ENCODE measurements around the gene KIAA1958.

Gene KIAA1958

DNA sequence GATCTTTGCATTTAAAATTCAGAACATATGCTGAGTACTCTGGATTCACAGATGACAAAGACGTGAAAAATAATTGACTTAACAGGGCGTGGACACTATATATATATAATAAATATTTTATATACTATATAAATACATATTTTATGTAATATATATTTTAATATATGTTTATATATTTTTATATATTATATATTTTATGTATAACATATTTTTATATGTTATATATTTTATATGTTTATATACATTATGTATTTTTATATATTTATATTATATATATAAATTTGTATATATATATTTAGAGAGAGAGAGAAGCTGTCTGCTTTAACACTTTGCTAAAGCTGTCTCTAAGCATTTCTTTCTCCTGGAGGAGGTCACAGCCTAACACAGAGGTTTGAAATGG is 118.2 kb downstream of the KIAA1958 start:
- DNase-seq (ENCODE audit: low read depth) = no peak

DNA sequence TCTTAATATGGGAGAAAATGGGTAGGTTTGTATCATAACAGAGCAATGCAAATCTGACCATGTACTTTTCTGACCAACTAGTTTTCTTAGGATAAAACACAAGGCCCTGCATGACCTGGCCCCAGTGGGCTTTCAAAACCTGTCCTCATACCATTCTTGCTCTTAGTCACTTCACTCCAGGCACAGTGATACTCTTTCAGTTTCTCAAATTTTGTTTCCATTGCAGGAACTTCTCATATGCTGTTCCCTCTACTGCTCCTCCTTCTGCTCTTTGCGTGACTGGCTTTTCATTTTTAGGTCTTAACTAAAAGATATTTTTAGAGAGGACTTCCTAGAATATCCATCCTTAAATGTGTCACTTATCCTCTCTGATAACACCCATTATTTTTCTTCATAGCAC is 118.9 kb downstream of the KIAA1958 start:
- no peak for DNase-seq (ENCODE audit: low read depth)

DNA sequence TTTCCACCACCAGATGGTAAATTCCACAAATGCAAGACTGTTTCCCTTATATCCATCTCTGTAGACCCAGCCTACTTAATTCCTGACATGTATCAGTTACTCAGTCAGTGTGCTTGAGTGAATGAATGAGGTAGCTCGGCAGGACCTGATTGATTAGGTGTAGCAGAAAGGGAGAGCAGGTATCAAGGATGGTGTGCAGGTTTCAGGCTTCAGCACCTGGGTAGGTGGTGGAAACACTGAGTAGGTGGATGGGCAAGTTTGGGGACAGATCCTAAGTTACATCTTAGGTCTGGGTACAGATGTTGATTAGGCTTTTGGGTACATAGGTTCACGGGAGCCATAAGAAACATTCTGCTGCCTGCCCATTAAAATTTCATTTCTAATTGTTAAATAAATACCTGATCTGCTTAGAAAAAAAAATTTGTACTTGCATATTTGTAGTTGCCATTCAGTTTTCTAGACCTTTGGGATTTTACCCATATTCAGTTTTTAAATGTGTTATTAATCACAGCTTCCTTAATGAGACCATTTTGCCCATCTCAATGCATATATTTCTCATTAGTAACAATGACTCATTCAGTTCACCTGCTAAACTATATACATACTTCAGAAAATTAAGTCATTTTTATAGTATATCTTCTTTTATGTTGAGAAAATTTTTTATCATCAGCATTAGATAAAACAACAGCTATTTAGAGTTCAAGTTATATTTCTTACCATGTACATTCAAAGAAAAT is 119.5 kb downstream of the KIAA1958 start:
- DNase-seq (ENCODE audit: low read depth) = no peak

DNA sequence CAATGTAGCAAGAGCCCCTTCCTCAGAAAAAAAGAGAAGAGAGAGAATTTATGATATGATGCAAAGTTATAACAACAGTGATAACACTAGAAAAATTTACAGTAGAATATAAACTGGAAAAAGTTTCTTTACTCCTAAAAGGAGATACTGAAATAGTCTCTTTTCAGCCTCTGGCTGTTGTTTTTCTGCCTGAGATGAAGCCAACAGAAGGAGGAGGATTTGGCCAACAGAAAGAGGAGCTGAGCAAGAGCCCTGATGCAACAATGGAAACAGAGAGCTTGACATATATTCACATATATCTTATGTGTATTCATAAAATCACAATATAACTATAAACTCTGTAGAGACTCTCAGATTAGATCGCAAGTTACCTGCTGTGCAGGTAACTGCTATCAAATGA is 122.2 kb downstream of the KIAA1958 start:
- no peak for DNase-seq (ENCODE audit: low read depth)

DNA sequence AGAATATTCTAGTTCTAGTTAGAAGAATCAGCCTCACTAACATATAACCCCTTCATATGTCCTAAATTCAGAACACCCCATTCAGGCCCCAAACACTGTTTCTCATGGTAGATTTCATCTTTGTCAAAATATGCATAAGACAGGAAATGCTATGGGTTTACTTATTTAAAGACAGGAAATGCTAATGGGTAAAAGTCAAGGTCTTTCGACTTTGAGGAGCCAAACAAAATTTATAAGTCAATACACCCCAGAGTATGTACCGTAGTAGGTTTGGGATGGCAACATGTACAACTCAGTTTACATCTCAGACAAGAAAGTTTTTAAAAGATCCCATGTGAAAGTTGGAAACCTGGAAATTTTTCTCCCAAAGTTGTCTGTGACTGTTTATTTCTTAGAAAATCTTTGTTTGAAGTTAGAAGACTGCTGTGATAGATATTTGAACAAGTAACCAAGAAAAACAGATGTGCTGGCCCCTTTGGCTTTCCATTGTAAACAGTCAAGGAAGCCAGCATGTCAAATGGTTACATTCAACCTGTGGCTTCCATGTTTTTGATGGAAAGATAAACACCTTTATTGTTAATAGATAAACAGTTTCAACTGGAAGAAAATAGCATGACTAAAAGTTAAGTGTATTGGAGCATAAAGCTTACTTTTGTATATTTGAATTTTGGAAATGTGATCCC is 129.1 kb downstream of the KIAA1958 start:
- no peak for DNase-seq (ENCODE audit: low read depth)

DNA sequence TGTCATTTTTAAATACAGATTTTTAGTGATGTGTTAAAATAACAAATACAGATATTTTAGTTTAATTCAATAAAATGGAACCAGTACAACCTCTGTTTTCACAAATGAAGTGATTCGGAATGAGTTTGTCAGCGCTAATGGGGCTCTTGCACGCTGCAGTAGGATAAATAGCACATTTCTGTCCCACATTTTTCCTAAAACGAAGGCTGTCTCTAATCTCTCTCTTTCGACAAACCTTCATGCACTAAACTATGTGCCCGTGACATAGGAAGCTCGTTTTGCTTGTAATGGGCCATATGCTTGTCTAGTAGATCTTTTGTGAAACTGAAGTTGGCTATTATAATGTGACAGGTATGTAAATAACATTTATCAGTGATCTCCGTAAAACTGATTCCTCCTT is 130.7 kb downstream of the KIAA1958 start:
- no peak for DNase-seq (ENCODE audit: low read depth)

DNA sequence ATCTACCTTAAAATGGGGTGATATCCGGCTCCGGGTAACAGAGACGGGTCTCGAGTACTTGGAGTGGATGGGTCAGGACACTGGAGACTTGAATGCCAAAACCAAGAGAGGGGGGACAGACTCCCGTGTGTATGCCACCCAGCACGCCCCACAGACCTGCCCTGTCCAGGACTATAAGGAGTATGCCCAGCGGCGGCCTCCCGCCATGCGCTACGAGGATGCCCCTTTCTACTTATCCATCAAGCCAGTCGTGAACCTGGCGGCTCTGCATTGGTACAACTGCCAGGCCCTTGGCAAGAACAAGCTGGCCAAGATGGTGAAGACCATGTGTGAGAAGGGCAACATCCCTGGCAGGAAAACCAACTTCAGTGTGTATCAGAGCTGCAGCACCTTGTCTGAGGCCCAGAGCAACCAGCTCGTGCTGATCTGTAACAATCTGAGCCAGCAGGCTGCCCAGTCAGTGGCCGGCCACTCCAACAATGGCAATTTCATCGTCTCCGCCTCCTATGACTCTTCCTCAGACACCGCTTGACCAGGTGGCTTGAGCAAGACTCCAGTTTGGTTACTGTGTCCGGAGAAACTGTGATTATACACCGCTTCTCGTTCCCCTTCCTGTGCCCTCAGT is 131.9 kb downstream of the KIAA1958 start:
- DNase-seq (ENCODE audit: low read depth) = no peak

DNA sequence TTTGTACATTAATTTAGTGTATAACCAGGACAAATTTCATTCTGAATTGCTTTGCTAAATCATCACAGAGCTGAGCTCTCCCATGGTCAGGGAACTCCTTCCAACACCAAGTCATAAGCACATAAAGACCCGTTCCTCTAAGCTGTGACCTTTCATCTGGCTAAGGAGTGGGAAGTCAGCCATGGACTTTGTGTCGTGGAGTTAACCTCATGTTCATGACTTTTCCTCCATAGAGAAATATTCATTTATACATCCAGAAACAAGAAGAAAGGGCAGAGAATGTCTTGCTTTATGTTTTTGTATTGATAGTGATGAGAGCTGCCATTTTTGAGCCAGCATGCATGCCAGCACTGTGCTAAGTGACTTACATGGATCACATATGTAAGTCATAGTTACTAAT is 133.8 kb downstream of the KIAA1958 start:
- no peak for DNase-seq (ENCODE audit: low read depth)

DNA sequence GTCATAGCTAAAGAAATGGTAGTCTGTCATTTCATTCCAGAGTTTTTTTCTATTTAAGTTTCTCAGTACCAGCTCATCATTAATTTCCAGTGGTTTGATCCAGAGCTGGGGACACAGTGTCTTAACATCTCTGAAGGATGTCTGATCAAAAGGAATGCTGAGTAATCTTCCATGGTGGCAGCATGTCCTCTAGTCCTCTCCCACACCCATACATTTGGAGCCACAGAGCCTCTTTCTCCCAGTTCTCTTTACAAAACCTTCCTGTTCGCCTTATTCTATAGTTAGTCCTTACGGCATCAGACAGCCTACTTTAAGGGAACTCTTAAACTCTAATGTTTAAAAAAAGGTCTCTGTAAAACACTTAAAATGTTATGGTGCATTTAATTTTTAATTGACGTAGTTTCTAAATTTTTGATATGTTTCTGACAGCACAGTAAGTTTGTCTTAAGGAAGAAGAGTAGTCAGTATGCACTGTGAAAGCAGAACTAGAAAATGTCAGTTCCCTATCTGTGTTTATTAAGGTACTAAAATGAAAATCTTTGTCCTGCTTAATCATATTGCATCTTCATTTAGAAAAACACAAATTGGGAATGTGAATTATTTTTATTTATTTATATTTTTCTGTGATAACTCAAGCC is 134.5 kb downstream of the KIAA1958 start:
- no peak for DNase-seq (ENCODE audit: low read depth)

DNA sequence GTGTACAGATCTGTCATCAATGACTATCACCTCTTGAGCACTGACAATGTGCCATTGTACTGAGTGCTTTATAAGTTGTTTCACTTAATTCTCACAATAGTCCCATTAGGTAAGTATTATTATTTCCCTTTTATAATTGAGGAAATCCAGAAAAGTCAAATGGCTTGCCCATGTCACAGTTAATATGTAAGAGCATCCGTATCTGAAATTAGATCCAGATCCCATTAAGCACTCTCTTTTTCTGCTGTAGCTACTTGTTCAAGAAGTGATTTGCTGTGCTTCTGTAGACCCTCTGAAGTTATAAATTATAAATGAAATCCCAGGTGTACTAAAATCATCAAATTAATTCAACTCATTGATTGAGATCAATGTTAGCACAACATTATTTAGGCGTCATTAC is 136.6 kb downstream of the KIAA1958 start:
- no peak for DNase-seq (ENCODE audit: low read depth)

DNA sequence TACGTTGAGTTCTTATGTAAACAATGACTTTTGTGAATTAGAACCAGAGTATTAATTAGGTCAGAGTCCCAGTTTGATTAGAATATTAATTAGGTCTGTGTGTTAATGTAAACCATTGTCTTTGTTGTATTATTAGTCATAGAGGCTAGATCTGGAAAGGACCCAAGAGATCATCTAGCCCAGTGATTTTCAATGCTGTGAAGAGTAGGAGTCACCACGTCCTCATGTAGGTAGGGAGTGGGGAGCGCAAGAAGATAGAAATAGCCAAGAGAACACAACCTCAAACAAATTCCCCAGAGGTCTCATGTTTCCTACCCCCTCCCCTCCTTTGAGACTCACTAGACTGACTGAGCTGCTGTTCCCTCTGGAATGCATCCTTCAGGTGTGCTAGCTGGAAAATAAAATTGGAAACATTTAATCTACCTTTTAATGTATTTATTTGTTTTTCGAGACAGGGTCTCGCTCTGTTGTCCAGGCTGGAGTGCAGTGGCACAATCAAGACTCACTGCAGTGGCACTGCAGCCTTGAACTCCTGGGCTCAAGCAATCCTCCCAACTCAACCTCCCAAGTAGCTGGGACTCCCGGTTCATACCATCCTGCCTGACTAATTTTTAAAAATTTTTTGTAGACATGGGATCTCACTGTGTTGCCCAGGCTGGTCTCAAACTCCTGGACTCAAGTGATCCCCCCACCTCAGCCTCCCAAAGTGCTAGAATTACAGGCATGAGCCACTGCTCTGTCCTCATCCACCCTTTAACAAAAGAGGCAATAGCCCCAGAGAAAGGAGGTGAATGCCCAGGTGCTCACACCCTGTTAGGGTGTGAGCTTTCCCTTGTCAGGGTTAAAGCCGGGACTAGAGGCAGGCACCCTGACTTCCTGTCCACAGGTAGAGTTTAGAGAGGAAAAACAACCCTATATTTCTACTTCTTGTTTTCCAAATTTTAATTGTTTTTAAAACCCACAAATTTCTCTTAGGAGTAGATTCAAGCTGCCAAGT is 138.4 kb downstream of the KIAA1958 start:
- DNase-seq (ENCODE audit: low read depth) = no peak

DNA sequence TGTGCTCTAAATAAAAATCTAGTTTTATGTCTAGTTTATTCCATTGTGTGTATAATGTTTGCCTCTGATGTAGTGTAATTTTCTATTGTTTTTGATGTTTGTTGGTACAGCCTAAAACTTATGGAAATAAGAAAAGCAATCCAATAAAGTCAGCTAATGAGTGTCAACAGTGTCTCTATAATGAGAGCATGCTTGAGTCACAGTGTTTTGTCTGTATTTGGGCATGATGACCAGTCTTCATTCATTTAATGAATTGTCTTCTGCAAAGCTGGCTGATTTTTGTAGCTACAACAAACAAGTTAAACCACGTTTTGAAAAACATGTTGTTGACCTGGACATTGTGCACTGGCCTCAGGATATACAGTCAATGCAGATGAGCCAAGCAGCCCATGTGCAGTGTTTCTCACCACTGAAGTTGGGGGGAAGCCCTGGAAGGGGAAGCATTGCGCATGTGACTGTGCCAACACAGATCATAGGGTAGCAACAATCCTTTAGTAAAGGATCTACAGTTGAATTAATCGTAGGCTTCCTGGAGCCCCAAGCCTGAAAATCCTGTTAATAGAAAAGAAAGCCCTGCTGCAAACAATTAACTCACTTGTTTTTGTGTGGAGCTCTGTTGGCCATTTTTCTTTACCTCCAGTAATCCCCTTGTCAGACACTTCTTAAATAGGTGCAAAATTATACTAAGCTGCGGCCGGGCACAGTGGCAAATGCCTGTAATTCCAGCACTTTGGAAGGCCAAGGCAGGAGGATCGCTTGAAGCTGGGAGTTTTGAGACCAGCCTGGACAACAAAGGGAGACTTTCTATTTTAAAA is 143.3 kb downstream of the KIAA1958 start:
- DNase-seq (ENCODE audit: low read depth) = no peak

DNA sequence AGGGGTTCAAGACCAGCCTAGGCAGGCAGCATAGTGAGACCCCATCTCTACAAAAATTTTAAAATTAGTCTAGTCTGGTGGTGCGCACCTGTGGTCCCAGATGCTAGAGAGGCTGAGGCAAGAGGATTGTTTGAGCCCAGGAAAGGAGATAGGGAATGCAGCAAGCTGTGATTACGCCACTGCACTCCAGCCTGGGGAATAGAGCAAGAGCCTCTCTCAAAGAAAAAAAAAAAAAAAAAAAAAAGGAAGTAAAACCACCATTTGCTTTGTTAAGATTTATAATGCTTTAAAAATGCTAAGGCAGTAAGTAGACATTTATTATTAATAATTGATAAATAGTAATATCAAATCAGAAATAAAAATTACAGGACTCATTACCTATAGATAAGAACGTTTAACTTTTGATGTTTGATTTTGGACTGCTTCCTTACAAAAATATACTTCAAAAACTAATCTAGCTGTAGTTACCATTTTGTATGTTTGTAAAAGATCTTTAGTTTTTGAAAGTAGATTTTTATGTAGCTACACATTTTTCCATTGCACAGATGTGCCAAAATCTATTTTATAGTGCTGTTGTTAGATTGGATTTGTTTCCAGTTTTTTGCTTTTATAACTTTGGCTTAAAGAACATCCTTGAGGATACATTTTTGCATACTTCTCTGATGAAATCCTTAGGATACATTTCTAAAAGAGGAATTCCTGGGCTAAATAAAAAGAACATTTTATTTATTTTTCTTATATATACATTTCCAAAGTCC is 144.9 kb downstream of the KIAA1958 start:
- DNase-seq (ENCODE audit: low read depth) = no peak

DNA sequence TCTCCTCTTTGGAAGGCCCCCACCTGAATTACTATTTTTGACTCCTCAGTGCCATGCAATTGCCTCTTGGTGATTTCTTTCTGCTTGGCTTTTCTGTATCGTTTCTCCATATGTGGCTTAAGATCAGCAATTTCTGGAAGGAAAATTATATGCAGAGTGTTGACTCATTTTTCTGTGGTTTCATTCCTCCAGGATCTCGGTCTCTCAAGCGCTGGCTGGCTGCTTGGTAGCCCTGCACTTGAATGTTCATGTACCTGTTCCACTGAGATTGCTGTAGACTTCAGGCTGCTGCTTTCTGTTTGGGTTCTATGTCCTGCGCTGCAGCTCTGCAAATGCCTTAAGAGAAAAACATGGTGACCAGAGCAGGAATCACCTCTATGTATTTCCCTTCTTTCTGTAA is 153.7 kb downstream of the KIAA1958 start:
- DNase-seq (ENCODE audit: low read depth) = no peak

DNA sequence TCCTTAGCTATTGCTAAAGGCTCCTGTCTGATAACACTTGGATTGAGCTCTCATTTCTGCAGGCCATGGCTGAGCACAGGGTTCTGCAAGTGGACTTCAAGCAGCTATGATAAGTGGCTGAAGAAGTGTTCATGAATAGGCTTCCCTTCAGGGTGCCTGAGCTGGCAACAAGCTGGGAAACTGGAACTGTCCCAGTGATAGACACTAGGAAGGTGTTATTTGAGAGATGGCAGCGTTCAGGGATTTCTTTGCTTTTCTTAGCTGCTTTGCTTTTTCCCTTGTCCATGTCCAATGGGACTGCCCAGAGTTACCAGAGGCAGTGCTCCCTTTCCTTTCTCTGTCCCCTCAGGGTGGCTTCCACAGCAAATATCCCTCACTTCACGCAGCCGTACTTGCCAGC is 155.5 kb downstream of the KIAA1958 start:
- DNase-seq (ENCODE audit: low read depth) = no peak

DNA sequence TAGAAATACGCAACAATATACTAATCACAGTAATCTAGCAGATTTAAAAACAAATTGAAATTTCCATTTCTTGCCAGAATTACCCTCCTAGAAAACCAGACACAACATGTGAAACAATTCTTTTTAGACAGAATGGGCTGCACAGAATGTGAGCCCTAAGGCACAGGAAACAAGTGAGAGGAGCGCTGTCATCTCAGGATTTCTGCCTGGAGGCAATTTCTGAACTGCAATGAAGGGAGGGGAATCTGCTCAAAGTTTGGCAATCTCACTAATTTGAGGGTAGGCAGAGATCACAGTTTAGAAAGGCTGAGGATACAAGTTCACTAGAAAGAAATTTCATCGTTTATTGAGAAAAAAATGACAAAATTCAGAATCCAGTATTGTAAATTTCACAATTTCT is 161.0 kb downstream of the KIAA1958 start:
- no peak for DNase-seq (ENCODE audit: low read depth)

DNA sequence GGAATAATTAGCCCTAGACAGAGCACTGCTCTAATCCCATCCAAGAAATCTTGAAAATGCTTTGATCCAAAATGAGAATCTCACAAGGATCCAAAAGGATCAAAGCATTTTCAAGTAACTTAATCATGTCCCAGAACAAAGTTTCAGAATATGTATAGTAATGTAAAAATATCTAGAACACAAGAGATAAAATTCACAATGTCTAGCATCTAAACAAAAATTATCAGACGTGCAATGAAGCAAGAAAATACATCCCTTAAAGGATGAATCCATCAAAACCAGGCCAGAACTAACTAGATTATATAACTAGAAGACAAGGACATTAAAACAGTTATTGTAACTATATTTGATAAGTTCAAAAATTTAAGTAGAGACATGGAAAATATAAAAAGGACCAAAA is 162.0 kb downstream of the KIAA1958 start:
- no peak for DNase-seq (ENCODE audit: low read depth)

DNA sequence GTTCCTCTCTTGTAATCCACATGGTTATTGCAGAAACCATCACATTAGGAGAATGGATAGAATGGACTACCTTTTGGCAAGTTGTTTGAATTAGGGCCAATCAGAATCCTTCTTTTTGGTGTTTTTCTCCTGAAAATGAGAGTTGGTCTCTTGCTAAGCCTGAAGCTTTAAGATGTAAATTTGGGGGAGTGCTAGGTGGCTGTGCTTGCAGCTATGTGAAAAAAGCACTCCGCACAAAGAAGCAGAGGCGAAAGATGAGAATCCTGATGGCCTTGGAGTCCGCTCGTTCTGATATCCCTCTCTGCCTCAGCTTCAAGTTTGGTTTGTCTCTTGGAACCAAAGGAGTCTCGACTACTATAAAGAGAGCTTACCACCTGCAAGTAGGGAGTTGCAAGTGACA is 167.7 kb downstream of the KIAA1958 start:
- no peak for DNase-seq (ENCODE audit: low read depth)

DNA sequence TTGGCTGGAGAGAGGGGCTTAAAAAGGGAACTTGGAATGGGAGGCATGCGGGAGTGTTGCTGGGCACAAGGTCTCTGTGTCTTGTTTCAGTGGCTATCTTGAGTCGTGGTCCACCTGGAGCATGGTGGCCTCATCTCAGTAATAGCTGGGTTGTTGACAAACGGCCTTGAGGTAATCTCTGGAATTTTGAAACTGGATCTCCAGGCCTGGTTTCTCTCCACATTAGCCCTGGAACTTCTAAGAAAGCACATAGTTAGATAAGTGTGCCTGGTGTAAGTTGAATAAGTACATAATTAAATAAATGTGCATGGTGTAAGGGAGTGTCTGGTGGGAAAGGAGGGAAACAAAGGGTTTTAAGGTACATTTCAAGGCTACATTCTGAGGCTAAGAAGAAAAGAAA is 169.0 kb downstream of the KIAA1958 start:
- DNase-seq (ENCODE audit: low read depth) = no peak

DNA sequence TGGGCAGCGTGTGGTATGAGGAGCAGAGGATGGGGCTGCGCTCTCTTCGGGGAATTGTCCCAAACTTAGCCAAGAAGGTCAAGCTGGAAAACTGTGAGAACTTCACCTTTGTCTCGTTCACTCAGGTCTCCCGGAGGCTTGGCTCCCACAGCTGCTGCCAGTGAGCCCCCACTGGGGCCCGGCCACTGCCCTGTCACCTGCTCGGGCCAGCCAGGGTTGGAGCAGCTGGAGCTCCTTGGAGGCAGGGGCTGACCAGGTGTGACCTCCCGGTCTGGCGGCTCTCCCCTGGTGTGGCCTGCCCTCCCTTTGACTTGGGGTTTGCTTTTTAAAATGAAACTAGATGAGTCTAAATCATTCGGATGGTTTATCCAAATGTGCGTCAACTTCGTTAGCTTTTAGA is 173.3 kb downstream of the KIAA1958 start:
- no peak for DNase-seq (ENCODE audit: low read depth)
